OCI-LY1 (cell line): ENCODE data around the gene TPM1.

Experiments used
- H2AFZ ChIP-seq: fragments of 200-600 bp; sonication (generic), shearing (Covaris generic); 2 replicates; pipeline ENCODE4 v1.6.0; 2014; ENCODE audit warnings: antibody characterized with exemption, mild to moderate bottlenecking, low read length
- H3F3A ChIP-seq: fragments of 200-600 bp; sonication (generic), shearing (Covaris generic); 2 replicates; pipeline ENCODE4 v1.6.0; 2014; ENCODE audit warnings: mild to moderate bottlenecking, antibody characterized with exemption, low read length, moderate library complexity; ENCODE audit not compliant: insufficient read depth
- H3K27ac ChIP-seq: fragments of 200-600 bp; sonication (generic); 2 replicates; pipeline ENCODE4 v1.5.1; 2014; ENCODE audit warnings: low read length, mixed run types, mild to moderate bottlenecking, low read depth; ENCODE audit not compliant: poor library complexity, severe bottlenecking
- H3K27me3 ChIP-seq: fragments of 200-600 bp; sonication (generic); 2 replicates; pipeline ENCODE4 v1.6.0; 2014; ENCODE audit warnings: antibody characterized with exemption, mild to moderate bottlenecking, low read length, moderate library complexity; ENCODE audit not compliant: insufficient read depth
- H3K36me3 ChIP-seq: fragments of 200-600 bp; sonication (generic); 2 replicates; pipeline ENCODE4 v1.6.1; 2014; ENCODE audit warnings: mild to moderate bottlenecking, antibody characterized with exemption, low read length, moderate library complexity, mixed read lengths; ENCODE audit not compliant: insufficient read depth
- H3K4me1 ChIP-seq: fragments of 200-600 bp; sonication (generic); 2 replicates; pipeline ENCODE4 v1.5.1; 2014; ENCODE audit warnings: mild to moderate bottlenecking, low read length, moderate library complexity; ENCODE audit not compliant: insufficient read depth, severe bottlenecking
- H3K4me2 ChIP-seq: fragments of 200-600 bp; sonication (generic), shearing (Covaris generic); 2 replicates; pipeline ENCODE4 v1.6.1; 2014; ENCODE audit warnings: low read length
- H3K4me3 ChIP-seq: fragments of 200-600 bp; sonication (generic); 2 replicates; pipeline ENCODE4 v1.5.1; 2014; ENCODE audit warnings: low read length, low read depth, mild to moderate bottlenecking, mixed read lengths; ENCODE audit not compliant: poor library complexity, severe bottlenecking
- H3K79me2 ChIP-seq: fragments of 200-600 bp; shearing (Covaris generic); 2 replicates; pipeline ENCODE4 v1.6.1; 2016; ENCODE audit warnings: mixed run types, low read length, mixed read lengths; ENCODE audit not compliant: insufficient read depth
- H3K9ac ChIP-seq: fragments of 200-600 bp; sonication (generic), shearing (Covaris generic); 2 replicates; pipeline ENCODE4 v1.6.1; 2014; ENCODE audit warnings: mild to moderate bottlenecking, low read length, mixed read lengths
- H3K9me2 ChIP-seq: fragments of 200-600 bp; sonication (generic), shearing (Covaris generic); 2 replicates; pipeline ENCODE4 v1.6.1; 2014; ENCODE audit warnings: low read depth, mild to moderate bottlenecking, low read length, mixed read lengths
- H3K9me3 ChIP-seq: fragments of 200-600 bp; shearing (Covaris generic); 2 replicates; pipeline ENCODE4 v1.6.1; 2014; ENCODE audit warnings: low read length, mixed read lengths
- H4K20me1 ChIP-seq: fragments of 200-600 bp; sonication (generic), shearing (Covaris generic); 2 replicates; pipeline ENCODE4 v1.6.0; 2016; ENCODE audit warnings: mild to moderate bottlenecking, low read length; ENCODE audit not compliant: insufficient read depth
- CTCF ChIP-seq: fragments of 200-600 bp; sonication (generic), shearing (Covaris generic); IDR thresholded peaks from 2 replicates; pipeline ENCODE4 v1.5.1; 2017; ENCODE audit warnings: mild to moderate bottlenecking, antibody characterized with exemption, low read length, moderate library complexity, mixed read lengths
- EZH2 ChIP-seq: fragments of 200-600 bp; sonication (generic), shearing (Covaris generic); IDR thresholded peaks from 2 replicates; pipeline ENCODE4 v1.8.0; 2017; ENCODE audit warnings: borderline replicate concordance, mixed run types, mild to moderate bottlenecking, antibody characterized with exemption, low read length, moderate library complexity, mixed read lengths

TPM1 gene

GRCh38 chr15:63085289-63085688 lies 42.7 kb downstream of the TPM1 start:
- no peak for TF ChIP-seq CTCF
- no peak overlapping the region for H3K4me2 ChIP-seq
- no peaks in the 10 kb centered on the region for H3K9me3 ChIP-seq
- no peak overlapping the region for H3K27ac ChIP-seq
- H3K79me2 ChIP-seq, result no peaks in the 10 kb centered on the region
- no peaks in the 10 kb centered on the region for H3K27me3 ChIP-seq
- H3K4me3 ChIP-seq, result no peak overlapping the region
- H3F3A ChIP-seq, result no peaks in the 10 kb centered on the region
- no peaks in the 10 kb centered on the region for H3K9me2 ChIP-seq
- H3K36me3 ChIP-seq, result no peaks in the 10 kb centered on the region
- H3K4me1 ChIP-seq, result no peaks in the 10 kb centered on the region
- H3K9ac ChIP-seq, result no peak overlapping the region
- H2AFZ ChIP-seq, result no peak overlapping the region
- no peaks in the 10 kb centered on the region for H4K20me1 ChIP-seq

- H3K4me1 ChIP-seq, result no peaks in the 10 kb centered on the region
- H3K9me2 ChIP-seq, result no peaks in the 10 kb centered on the region
- H3F3A ChIP-seq, result no peaks in the 10 kb centered on the region
- no peak overlapping the region for H2AFZ ChIP-seq
- H3K4me2 ChIP-seq, result no peak overlapping the region
- H3K9me3 ChIP-seq, result no peaks in the 10 kb centered on the region
- no peaks in the 10 kb centered on the region for H4K20me1 ChIP-seq
- H3K9ac ChIP-seq, result no peak overlapping the region
- no peaks in the 10 kb centered on the region for H3K36me3 ChIP-seq
- no peak overlapping the region for H3K27ac ChIP-seq
- H3K27me3 ChIP-seq, result no peaks in the 10 kb centered on the region
- H3K4me3 ChIP-seq, result no peak overlapping the region
- no peaks in the 10 kb centered on the region for H3K79me2 ChIP-seq
- TF ChIP-seq EZH2 (no peak), CTCF (no peak)
Observed at GRCh38 chr15:63086271-63086670, 43.7 kb downstream of the TPM1 start.

- H3K9ac ChIP-seq, result no peak overlapping the region
- H3K4me1 ChIP-seq, result no peaks in the 10 kb centered on the region
- H3K27me3 ChIP-seq, result no peaks in the 10 kb centered on the region
- H4K20me1 ChIP-seq, result no peaks in the 10 kb centered on the region
- H3K4me2 ChIP-seq, result no peak overlapping the region
- TF ChIP-seq EZH2 (no peak), CTCF (no peak)
- H3K27ac ChIP-seq, result no peak overlapping the region
- H3F3A ChIP-seq, result no peaks in the 10 kb centered on the region
- H3K4me3 ChIP-seq, result no peak overlapping the region
- no peaks in the 10 kb centered on the region for H3K9me2 ChIP-seq
- no peak overlapping the region for H2AFZ ChIP-seq
- H3K9me3 ChIP-seq, result no peaks in the 10 kb centered on the region
- H3K79me2 ChIP-seq, result no peaks in the 10 kb centered on the region
- H3K36me3 ChIP-seq, result no peaks in the 10 kb centered on the region
Observed at GRCh38 chr15:63086947-63087346, 44.4 kb downstream of the TPM1 start.
